Choroid plexus epithelial cell (primary cell): ENCODE data around the gene GFOD2.
"Not testable (repeated sequence)": the region's sequence is repeated elsewhere in the genome, so short reads cannot be mapped to it uniquely, and the experiment has no call there.

Experiments used
- DNase-seq: peaks from one replicate; pipeline ENCODE4 v3.0.0-alpha.2; 2010; ENCODE audit warnings: low read depth
- H3K4me3 ChIP-seq: 2 replicates; pipeline ENCODE4 v1.5.1; 2011; ENCODE audit warnings: low read depth, mild to moderate bottlenecking, control low read depth, low read length, moderate library complexity
- TF ChIP-seq, protein P1 (sequence below): conservative IDR thresholded peaks from 2 replicates; pipeline ENCODE4 v1.5.1; 2011; ENCODE audit warnings: low read depth, mild to moderate bottlenecking, control low read depth, inconsistent platforms, low read length, moderate library complexity

Gene GFOD2

DNA sequence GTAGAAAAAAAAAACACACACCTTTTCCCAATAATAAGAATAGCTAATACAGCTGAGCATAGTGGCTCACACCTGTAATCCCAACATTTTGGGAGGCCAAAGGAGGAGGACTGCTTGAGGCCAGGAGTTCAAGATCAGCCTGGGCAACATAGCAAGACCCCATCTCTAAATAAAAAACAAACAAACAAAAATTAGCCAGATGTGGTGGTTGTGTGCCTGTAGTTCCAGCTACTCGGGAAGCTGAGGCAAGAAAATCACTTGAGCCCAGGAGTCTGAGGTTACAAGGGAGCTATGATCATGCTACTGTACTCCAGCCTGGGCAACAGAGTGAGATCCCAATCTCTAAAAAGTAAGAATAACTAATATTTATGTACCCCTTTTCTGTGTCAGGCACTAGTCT lies 42.8 kb upstream of the GFOD2 start:
- TF ChIP-seq, protein P1, sequence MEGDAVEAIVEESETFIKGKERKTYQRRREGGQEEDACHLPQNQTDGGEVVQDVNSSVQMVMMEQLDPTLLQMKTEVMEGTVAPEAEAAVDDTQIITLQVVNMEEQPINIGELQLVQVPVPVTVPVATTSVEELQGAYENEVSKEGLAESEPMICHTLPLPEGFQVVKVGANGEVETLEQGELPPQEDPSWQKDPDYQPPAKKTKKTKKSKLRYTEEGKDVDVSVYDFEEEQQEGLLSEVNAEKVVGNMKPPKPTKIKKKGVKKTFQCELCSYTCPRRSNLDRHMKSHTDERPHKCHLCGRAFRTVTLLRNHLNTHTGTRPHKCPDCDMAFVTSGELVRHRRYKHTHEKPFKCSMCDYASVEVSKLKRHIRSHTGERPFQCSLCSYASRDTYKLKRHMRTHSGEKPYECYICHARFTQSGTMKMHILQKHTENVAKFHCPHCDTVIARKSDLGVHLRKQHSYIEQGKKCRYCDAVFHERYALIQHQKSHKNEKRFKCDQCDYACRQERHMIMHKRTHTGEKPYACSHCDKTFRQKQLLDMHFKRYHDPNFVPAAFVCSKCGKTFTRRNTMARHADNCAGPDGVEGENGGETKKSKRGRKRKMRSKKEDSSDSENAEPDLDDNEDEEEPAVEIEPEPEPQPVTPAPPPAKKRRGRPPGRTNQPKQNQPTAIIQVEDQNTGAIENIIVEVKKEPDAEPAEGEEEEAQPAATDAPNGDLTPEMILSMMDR, result no peak
- no peak for DNase-seq

GRCh38 chr16:67760956-67761230 lies 41.8 kb upstream of the GFOD2 start:
- TF ChIP-seq, protein P1, result no peak
- no peak overlapping the region for H3K4me3 ChIP-seq

More for the DNA sequence above, 42.8 kb upstream of the GFOD2 start:
- no peak overlapping the region for H3K4me3 ChIP-seq

GRCh38 chr16:67760206-67760955 lies 41.3 kb upstream of the GFOD2 start:
- no peak overlapping the region for H3K4me3 ChIP-seq
- DNase-seq, result no peak
- TF ChIP-seq, protein P1, result no peak

More at GRCh38 chr16:67760956-67761230, 41.8 kb upstream of the GFOD2 start:
- DNase-seq, result no peak

DNA sequence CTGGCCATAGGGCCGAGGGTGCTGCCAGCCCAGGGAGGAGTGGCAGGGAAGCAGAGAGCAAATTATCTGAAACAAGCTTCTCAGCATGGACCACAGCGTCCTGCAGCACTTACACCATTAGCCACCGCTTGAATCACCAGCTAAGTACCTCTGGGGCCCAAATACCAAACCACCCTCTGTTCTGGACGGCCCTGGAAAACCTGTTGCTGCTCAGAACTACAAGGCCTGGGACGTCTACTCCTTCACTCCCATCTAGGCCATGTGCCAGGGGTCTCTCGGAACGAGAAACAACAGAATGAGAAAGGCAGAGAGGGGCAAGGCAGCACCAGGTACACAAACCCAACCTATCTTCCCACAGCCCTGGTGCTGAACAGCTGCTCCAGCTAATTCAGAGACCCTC lies 39.9 kb upstream of the GFOD2 start:
- no peak for DNase-seq
- TF ChIP-seq, protein P1, result no peak
- H3K4me3 ChIP-seq, result no peak overlapping the region

DNA sequence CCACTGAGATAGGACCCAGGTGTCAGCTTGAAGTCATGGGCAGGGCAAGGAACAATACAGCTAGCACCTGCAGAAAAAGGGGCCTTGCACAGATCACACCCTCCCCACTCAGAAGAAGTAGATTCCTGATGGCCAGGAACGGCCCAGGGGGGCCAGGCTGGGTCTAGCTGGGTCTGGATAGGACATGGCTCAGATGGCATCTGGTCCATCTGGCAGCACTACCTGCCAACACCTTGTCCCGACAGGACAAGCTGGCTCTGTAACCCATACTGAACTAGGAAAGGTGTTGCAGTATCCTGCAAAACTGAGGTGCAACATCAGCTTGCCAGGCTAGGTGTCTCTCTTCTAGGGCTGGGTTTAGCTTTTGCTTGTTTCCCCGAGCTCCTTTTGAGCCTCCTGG lies 38.9 kb upstream of the GFOD2 start:
- no peak for DNase-seq
- no peak overlapping the region for H3K4me3 ChIP-seq
- TF ChIP-seq, protein P1, result no peak

GRCh38 chr16:67752641-67753040 lies 33.5 kb upstream of the GFOD2 start:
- no peak for DNase-seq
- TF ChIP-seq, protein P1, result no peak
- no peak overlapping the region for H3K4me3 ChIP-seq

GRCh38 chr16:67751331-67751730 lies 32.2 kb upstream of the GFOD2 start:
- H3K4me3 ChIP-seq, DNase-seq: not testable (repeated sequence)
